NCI-H226 (cell line): ENCODE measurements around the gene PPM1G.
"Not testable (repeated sequence)": the region's sequence is repeated elsewhere in the genome, so short reads cannot be mapped to it uniquely, and the experiment has no call there.

Experiments used
- DNase-seq: peaks from one replicate; pipeline ENCODE4 v3.0.0-alpha.2; 2015

The PPM1G gene

DNA sequence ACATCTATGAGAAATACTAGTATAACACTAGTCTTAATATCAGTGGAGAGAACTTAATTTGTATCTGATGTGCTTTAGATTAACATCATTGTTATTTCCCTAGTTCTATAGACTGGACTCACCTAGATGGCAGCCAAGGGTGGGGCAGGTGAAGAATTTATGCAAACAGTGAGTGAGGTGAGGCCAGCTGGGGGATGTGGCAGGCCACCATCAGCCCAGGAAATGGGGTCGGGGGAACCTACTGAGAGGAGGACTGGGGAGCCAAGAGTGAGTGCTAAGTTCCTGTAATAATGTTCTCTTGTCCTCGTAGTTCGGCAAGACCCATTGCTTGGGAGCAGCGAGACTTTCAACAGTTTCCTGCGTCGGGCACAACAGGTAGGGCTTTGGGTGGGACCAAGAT is 36.5 kb downstream of the PPM1G start:
- DNase-seq, result no peak

DNA sequence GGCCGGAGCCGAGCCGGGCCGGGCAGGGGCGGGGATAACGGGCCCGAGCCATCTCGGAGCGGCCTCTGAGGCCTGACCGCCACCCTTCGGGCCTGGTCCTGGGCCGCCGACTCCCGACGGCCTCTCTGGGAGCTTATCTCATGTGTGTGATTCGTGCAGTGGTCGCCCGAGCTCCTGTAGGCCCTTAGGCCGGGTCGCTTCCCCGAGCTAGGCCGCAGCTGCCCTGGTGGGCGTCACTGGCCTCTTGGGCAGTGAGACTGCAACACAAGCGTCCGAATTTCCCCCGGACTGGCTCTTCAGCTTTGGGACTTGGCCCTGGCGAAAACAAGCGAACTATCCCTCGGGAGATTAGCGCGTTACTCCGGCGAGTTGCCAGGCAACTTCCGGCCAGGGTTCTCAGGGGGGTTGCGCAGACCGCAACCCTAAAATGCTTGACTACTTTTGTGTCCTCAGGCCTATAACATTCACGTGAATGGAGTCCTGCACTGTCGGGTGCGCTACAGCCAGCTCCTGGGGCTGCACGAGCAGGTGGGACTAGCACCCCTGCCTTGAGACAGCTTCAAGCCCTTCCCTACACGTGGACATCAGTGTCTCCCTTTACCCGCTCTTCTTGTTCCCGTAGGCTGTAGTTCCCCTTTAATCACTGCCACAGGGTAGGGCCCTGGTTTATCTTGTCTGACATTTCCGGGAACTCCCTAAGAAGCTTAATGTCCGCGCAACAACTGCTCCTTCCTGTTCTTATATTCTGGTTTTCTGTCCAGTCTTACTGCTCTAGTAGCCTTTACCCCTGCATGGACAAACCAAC is 38.4 kb downstream of the PPM1G start:
- peak; percentile 56 for DNase-seq

DNA sequence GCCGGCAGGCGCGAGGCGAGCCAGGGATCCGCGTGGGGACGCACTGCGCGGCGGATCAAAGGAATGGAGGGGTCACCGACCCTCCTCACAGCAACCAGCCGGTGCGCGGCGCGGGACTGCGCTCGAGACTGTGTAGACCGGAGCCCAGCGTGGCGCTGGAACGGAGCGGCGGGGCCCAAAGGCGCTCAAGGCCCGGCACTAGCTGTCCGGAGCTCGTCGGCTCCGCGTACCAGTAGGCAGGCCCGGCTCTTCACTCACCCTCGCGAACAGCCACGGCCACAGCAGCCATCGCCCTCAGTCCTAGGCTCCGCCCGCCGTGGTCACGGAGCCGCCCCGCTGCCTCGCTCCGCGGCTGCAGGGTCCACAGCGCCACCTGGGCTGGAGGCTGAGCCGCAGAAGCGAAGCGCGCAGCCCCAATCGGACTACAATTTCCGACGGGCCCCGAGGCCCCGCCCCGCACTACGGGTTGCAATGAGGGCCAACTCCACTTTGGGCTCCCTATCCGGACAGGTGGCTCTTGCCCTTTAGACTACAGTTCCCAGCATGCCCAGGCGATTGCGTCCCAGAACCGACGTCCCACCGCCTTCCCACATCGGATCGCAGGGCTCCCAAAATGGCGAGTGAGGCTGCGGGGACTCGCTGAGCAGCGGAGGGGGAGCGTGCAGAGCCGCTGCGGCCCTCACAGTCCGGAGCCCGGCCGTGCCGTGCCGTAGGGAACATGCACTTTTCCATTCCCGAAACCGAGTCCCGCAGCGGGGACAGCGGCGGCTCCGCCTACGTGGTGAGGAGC is 39.2 kb downstream of the PPM1G start, which contains the start of the genes EIF2B4 and SNX17:
Gene EIF2B4, minus strand, starts transcription at position 313 of the 790 bp plus-strand sequence. Its CDS starts 24 bp downstream, at position 289.
Gene SNX17, plus strand, starts transcription at position 591 of the 790 bp plus-strand sequence. Its CDS starts 128 bp downstream, at position 719.
- peak; percentile 99 for DNase-seq

DNA sequence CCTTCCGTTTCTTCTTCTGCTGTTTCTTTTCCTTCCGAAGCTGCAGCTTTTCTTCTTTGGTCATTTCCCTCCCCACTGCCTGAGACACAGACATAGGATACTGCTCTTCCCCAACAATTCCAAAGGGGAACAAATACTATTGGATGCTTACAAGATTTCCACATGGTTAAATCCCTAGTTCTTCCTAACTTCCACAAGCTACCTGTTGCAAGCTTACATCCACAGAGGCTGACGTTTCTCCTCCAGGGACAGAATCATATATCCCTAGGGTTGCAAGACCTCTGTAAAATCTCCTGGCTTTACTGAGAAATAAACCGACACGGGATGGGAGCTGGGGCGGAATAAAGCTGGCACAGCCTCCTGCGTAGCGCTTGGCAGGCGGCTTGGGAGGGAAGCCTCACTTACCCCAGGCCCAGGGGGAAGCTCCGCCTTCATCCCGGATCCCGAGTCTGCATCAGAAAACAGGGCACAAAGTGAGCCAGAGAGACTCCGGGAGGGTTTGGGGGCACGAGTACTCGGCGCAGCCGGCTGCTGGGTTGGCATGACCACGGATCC is 39.8 kb downstream of the PPM1G start:
- DNase-seq, result no peak

DNA sequence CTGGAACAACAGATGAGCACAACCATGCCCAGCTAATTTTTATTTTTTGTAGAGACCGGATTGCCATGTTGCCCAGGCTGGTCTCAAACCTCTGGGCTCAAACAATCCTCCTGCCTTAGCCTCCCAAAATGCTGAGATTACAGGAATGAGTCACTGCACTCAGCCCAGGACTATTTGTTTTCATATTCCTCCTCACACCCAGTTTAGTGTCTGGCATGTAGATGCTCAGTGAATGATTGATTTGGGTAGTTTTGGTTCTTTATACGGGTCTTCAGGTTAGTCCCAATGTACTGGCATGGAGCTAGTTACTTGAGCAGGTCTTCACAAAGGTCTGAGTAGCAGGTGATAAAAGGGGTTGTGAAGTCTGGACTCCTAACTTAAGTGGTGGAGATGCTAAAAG is 45.5 kb downstream of the PPM1G start:
- DNase-seq, result no peak

DNA sequence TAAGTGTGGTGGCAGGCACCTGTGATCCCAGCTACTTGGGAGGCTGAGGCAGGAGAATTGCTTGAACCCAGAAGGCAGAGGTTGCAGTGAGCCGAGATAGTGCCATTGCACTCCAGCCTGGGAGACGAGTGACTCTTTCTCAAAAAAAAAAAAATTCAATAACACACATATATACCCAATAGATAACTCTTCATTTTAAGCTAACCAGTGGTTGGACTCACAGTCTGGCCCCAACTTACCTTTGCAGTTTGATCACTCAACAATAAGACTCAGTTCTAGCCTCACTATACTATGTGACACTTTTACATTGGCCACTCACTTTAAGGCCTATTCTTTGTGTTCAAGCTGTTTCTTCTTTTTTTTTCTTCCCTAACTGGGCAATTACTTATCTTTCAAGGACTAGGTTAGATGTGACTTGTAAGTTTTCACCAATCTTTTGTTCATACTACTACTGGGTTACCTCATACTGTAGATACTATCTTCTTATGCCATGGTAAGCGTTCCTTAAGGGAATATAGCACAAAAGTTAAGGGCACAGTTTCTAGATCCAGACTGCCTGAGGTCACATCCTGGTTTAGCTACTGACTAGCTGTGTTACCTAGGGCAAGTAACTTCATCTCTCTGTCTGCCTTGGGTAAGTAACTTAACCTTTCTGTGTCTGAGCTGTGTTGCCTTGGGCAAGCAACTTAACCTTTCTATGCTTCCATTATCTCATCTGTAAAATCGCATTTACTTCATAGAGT is 46.5 kb downstream of the PPM1G start:
- DNase-seq, result no peak

DNA sequence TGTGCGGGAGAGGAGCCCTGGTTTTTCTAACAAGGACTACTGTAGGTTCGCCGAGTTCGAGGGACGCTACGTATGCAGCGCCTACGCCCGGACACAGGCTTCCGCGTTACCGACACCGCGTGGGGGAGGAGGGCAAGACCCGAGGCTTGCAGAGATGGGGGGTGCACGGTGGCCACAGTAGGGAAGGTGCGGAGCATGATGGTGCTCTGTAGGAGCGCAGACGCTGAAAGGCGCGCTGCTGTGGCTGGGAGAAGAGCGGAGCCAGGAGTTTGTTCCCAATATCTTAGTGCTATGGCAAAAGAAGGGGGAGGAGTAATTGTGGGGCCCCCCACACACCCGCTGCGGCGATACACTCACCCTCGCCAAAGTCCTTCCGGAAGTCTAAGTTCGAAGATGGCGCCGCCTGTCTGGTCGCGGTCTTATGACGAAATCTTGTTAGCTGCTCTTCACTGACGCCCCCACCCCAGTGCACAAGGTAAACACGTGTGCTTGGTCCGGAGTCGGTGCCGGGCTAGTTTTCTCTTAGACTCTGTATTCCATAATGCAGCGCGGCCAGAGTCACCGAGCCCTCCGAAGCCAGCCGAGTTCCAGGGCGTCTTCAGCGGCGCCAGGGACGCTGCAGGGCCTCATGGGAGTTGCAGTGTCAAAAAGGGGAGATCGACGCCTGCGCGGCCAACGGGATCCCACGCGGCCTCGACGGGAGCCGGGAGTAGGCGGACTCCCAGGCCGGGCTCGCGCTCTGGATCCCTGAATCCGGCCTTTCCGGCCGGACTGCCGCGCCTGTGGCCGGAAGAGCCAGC is 52.8 kb downstream of the PPM1G start, which contains the start of gene GTF3C2:
Gene GTF3C2, minus strand, starts transcription at position 383 of the 800 bp plus-strand sequence. CDS start 13,210 bp downstream, outside the sequence.
- DNase-seq, result peak; percentile 96

DNA sequence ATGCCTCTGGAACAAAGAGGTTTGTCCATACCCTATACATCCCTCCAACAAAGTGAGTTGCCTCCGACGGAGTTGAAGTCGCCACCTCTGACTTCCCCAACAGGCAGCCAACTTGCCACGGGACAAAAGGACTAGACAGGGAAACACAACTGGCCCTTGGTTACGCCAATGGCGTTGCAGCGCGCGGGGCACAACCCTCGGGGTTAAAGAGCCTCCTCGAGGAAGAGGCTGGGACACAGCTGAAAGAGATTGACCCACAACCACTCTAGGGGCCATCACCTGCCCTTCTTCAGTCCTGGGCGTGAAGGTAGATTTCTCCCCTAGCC is 53.4 kb downstream of the PPM1G start:
- peak; percentile 42 for DNase-seq

DNA sequence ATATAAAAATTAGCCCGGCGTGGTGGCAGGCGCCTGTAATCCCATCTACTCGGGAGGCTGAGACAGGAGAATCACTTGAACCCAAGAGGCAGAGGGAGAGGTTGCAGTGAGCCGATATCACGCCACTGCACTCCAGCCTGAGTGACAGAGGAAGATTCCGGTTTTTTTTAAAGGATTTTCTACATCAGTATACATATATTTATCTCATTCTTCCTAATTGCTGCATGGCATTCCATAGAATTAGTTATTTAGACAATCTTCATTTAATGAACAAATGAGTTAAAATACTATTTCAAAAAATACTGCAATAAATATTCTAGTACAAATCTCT is 54.8 kb downstream of the PPM1G start:
- DNase-seq, result no peak

DNA sequence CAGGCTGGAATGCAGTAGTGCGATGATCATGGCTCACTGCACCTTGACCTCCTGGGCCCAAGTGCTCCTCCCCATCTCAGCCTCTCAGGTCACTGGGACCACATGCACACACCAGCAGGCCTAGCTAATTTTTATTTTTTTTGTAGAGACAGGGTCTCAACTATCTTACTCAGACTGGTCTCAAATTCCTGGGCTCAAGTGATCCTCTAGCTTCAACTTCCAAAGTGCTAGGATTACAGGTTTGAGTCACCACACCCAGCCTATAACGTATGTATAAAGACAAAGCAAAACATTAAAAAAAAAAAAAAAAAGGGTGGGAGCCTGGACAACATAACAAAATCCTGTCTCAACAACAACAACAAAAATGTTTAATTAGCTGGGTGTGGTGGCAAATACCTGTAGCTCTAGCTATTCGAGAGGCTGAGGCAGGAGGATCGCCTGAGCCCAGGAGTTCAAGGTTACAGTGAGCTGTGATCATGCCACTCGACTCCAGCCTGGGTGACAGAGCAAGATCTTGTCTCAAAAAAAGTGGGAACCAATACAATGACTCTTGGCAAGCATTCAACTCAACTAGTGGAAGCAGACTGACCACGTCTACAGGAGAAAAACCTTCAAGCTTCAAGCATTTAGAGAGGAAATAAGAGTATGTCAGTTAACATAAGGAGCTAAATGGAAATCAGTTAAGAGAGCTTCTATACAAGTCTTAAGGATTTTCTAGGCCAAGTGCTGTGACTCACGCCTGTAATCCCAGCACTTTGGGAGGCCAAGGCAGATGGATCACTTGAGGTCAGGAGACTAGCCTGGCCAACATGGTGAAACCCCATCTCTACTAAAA is 55.4 kb downstream of the PPM1G start:
- DNase-seq, result no peak

DNA sequence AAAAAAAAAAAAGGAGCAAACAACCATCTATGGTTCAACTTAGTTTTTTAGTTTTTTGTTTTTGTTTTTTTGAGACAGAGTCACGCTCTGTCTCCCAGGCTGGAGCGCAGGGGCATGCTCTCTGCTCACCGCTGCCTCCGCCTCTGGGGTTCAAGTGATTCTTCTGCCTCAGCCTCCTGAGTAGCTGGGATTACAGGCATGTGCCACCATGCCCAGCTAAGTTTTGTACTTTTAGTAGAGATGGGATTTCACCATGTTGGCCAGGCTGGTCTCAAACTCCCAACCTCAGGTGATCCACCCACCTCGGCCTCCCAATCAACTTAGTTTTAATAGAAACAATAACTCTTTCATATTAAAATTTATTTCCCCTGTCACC is 56.0 kb downstream of the PPM1G start:
- not testable (repeated sequence) for DNase-seq

DNA sequence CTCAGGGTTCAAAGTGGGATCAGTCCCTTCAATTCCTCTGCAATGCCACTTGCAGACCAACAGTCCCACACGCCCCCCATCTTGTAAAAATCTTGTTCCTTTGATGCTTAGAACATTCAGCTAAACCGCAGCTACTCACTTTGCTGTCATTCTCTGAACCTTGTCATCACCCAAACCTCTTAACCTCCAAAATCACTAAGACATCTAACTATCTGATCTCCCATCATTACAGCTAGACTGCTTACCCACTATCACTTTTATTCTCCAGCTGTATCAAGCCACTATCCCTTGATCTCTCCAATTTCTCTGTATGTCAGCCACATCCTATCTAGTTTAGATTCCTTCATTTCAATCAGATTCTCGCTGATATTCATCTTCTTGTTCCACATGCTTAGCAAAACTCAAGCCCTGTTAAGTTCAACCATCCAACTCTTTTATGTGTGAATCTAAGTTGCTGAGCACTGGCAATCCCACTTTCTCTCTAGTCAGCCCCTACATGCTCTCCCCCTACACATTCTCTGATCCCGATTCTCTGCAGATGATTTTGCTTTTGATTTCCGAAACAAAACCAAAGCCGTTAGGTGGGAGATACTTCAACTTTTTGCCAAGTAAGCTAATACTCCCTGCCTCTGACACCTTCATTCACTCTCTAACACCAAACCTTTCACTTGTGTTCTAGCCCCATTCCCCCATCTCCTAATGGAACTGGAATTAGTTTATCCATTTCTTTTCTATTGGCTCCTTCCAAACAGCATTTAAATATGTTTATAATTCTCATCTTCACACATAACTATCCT is 57.4 kb downstream of the PPM1G start:
- no peak for DNase-seq

DNA sequence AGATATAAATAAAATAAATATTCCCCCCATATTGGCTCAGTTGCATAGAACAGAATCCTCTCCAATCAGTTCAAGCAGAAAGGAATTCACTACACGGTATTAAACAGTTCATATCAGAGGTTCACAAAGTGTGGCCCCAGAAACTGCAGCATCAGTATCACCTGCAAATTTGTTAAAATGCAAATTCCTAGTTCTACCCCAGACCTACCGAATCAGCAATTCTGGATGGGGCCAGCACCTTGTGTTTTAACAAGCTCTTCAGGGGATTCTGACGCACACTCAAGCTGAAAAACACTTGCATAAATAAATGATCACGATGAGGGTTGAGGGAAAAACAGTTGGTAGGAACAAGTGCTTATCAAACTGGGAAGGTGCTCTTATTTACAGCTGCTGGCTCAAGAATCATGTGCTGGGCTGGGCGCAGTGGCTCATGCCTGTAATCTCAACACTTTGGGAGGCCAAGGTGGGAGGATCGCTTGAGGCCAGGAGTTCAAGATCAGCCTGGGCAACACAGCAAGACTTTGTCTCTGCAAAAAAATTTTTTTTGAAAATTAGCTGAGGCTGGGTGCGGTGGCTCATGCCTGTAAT is 59.2 kb downstream of the PPM1G start:
- no peak for DNase-seq

DNA sequence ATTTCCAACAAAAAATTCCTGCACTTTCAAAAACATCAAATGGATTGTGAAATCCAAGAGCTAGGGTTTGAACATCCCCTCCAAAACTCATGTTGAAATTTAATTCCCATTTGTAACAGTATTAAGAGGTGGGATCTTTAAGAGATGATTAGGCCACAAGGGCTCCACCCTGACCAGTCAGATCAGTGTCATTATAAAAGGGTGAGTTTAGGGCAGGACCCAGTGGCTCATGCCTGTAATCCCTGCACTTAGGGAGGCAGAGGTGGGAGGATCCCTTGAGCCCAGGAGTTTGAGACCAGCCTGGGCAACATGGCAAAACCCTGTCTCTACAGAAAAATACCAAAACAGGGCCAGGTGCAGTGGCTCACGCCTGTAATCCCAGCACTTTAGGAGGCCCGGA is 61.8 kb downstream of the PPM1G start:
- DNase-seq, result no peak

DNA sequence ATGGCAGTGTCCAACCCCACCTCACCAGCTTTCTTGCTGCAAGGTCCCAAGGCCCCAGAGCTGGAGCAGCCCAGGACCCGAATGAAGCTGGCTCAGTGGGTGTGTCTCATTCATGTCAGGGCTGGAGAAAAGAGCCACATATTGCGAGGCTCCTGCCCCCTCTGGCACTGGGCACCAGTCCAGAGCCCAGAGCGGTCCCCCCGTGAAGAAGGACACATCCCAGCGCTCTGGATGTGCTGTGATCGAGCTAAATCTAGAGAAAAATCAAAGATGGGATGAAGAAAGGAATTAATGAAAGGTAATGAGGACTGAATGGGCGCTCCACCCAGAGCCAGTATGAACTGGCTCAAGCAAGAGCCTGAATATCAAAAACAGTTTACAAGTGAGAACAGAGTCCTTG is 73.2 kb downstream of the PPM1G start:
- no peak for DNase-seq

DNA sequence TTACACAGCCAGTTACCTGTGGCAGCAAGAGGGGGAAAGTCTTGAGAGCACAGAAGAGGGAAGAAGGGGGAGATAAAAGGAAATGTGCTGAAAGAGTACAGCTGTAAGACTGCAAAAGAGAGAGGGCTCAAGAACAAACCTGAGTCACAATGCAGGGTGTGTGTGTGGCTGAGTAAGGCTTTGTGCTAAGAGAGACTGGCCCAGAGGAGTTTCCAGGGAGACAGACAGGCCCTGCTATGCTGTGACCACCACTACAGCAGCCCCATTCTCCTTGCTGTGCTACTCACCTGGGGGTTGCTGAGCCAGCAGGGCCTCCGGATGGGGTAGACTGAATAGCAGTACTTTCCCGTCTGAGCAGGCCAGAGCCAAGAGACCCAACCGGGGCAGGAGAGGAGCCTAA is 74.1 kb downstream of the PPM1G start:
- no peak for DNase-seq
